Loucy (cell line): ENCODE data around the gene TAF1B.

Experiments
- H2AFZ ChIP-seq: fragments of 200-600 bp; sonication (generic); 2 replicates; pipeline ENCODE4 v1.6.0; 2016; ENCODE audit warnings: antibody characterized with exemption, mild to moderate bottlenecking, low read length, moderate library complexity
- H3F3A ChIP-seq: fragments of 200-600 bp; 2 replicates; pipeline ENCODE4 v1.6.0; 2016; ENCODE audit warnings: antibody characterized with exemption, low read depth, mild to moderate bottlenecking
- H3K27me3 ChIP-seq: fragments of 200-600 bp; sonication (generic); 2 replicates; pipeline ENCODE4 v1.6.1; 2014; ENCODE audit warnings: low read length, mild to moderate bottlenecking; ENCODE audit not compliant: insufficient read depth, poor library complexity, severe bottlenecking
- H3K36me3 ChIP-seq: fragments of 200-600 bp; sonication (generic); 2 replicates; pipeline ENCODE4 v1.6.1; 2016; ENCODE audit warnings: low read length; ENCODE audit not compliant: insufficient read depth
- H3K4me1 ChIP-seq: fragments of 200-600 bp; sonication (generic); 2 replicates; pipeline ENCODE4 v1.5.1; 2014; ENCODE audit warnings: low read length, mild to moderate bottlenecking; ENCODE audit not compliant: insufficient read depth, poor library complexity, severe bottlenecking
- H3K4me2 ChIP-seq: fragments of 200-600 bp; sonication (generic); 2 replicates; pipeline ENCODE4 v1.6.0; 2014; ENCODE audit warnings: antibody characterized with exemption, low read length, low read depth, mild to moderate bottlenecking; ENCODE audit not compliant: poor library complexity, severe bottlenecking
- H3K4me3 ChIP-seq: fragments of 200-600 bp; sonication (generic); 2 replicates; pipeline ENCODE4 v1.5.1; 2014; ENCODE audit warnings: low read length, mild to moderate bottlenecking, mixed read lengths; ENCODE audit not compliant: poor library complexity, severe bottlenecking
- H3K79me2 ChIP-seq: fragments of 200-600 bp; sonication (generic); 2 replicates; pipeline ENCODE4 v1.6.1; 2014; ENCODE audit warnings: low read length; ENCODE audit not compliant: insufficient read depth
- H3K9ac ChIP-seq: fragments of 200-600 bp; sonication (generic); 2 replicates; pipeline ENCODE4 v1.6.0; 2014; ENCODE audit warnings: mild to moderate bottlenecking, low read depth, low read length, moderate library complexity; ENCODE audit not compliant: poor library complexity, severe bottlenecking
- H3K9me2 ChIP-seq: fragments of 200-600 bp; sonication (generic); replicated peaks from 2 replicates; pipeline ENCODE4 v1.6.1; 2016; ENCODE audit warnings: low read depth, low read length, mixed read lengths
- H3K9me3 ChIP-seq: fragments of 200-600 bp; sonication (generic); 2 replicates; pipeline ENCODE4 v1.6.1; 2014; ENCODE audit warnings: mild to moderate bottlenecking, antibody characterized with exemption, low read length, low read depth; ENCODE audit not compliant: insufficient read depth
- H4K20me1 ChIP-seq: fragments of 200-600 bp; sonication (generic); 2 replicates; pipeline ENCODE4 v1.6.0; 2014; ENCODE audit warnings: antibody characterized with exemption, low read length, mild to moderate bottlenecking; ENCODE audit not compliant: insufficient read depth, poor library complexity, severe bottlenecking
- CTCF ChIP-seq: fragments of 200-600 bp; sonication (generic); conservative IDR thresholded peaks from 2 replicates; pipeline ENCODE4 v1.5.1; 2014; ENCODE audit warnings: mild to moderate bottlenecking, antibody characterized with exemption, low read length
- EZH2phosphoT487 ChIP-seq: fragments of 200-600 bp; IDR thresholded peaks from 2 replicates; pipeline ENCODE4 v1.6.1; 2018; ENCODE audit warnings: antibody characterized with exemption, mild to moderate bottlenecking, moderate library complexity, borderline replicate concordance

The TAF1B gene

GRCh38 chr2:9843229-9844035 is at the start of gene TAF1B:
TAF1B (plus strand) TSS chr2:9843474; CDS start chr2:9843542, 68 bp downstream.
- TF ChIP-seq EZH2phosphoT487 (no peak), CTCF (peak; percentile 44)

GRCh38 chr2:9793918-9794717 is 49.2 kb upstream of the TAF1B start:
- H3K9me3 ChIP-seq = no peaks in the 10 kb centered on the region
- H2AFZ ChIP-seq = no peak overlapping the region
- no peak overlapping the region for H3K4me3 ChIP-seq
- no peaks in the 10 kb centered on the region for H3F3A ChIP-seq
- H3K36me3 ChIP-seq = no peaks in the 10 kb centered on the region
- no peaks in the 10 kb centered on the region for H4K20me1 ChIP-seq
- no peak overlapping the region for H3K9ac ChIP-seq
- H3K4me2 ChIP-seq = no peak overlapping the region
- peaks cover 9% of the 10 kb centered on the region for H3K4me1 ChIP-seq
- H3K79me2 ChIP-seq = no peaks in the 10 kb centered on the region
- no peaks in the 10 kb centered on the region for H3K9me2 ChIP-seq
- no peak for TF ChIP-seq CTCF
- no peak for TF ChIP-seq EZH2phosphoT487
- H3K27me3 ChIP-seq = no peaks in the 10 kb centered on the region

More at GRCh38 chr2:9843229-9844035, at the start of gene TAF1B:
- peak within 1 kb of the TSS; percentile 90 for H3K4me3 ChIP-seq
- H3K9me3 ChIP-seq = no peaks in the 10 kb centered on the region
- H3K4me2 ChIP-seq = peak within 1 kb of the TSS; percentile 93
- H2AFZ ChIP-seq = peak within 1 kb of the TSS; percentile 86
- peak within 1 kb of the TSS; percentile 83 for H3K9ac ChIP-seq
- no peaks in the 10 kb centered on the region for H3K9me2 ChIP-seq
- H3K27me3 ChIP-seq = no peaks in the 10 kb centered on the region
- H3K79me2 ChIP-seq = peaks cover 46% of the 10 kb centered on the region
- peaks cover 50% of the 10 kb centered on the region for H3K4me1 ChIP-seq
- H3F3A ChIP-seq = peaks cover 5% of the 10 kb centered on the region; the same call in 1 of the 2 replicates
- H3K36me3 ChIP-seq = no peaks in the 10 kb centered on the region
- no peaks in the 10 kb centered on the region for H4K20me1 ChIP-seq

GRCh38 chr2:9795071-9795470 is 48.2 kb upstream of the TAF1B start:
- Histone ChIP-seq H3K27me3 (no peaks in the 10 kb centered on the region), H3F3A (no peaks in the 10 kb centered on the region), H2AFZ (no peak overlapping the region), H3K79me2 (no peaks in the 10 kb centered on the region), H3K36me3 (no peaks in the 10 kb centered on the region), H3K9ac (no peak overlapping the region), H3K4me3 (no peak overlapping the region), H3K4me2 (no peak overlapping the region), H3K9me2 (no peaks in the 10 kb centered on the region), H3K4me1 (peaks cover 14% of the 10 kb centered on the region), H3K9me3 (no peaks in the 10 kb centered on the region), H4K20me1 (no peaks in the 10 kb centered on the region)
- TF ChIP-seq CTCF (no peak), EZH2phosphoT487 (no peak)
